IPS DF 4.7 (cell line): ENCODE results near the gene EPOP.

Experiments
- DNase-seq: peaks from one replicate; pipeline ENCODE4 v3.0.0-alpha.2; 2013; ENCODE audit warnings: low spot score; ENCODE audit errors: extremely low read depth

The EPOP gene

DNA sequence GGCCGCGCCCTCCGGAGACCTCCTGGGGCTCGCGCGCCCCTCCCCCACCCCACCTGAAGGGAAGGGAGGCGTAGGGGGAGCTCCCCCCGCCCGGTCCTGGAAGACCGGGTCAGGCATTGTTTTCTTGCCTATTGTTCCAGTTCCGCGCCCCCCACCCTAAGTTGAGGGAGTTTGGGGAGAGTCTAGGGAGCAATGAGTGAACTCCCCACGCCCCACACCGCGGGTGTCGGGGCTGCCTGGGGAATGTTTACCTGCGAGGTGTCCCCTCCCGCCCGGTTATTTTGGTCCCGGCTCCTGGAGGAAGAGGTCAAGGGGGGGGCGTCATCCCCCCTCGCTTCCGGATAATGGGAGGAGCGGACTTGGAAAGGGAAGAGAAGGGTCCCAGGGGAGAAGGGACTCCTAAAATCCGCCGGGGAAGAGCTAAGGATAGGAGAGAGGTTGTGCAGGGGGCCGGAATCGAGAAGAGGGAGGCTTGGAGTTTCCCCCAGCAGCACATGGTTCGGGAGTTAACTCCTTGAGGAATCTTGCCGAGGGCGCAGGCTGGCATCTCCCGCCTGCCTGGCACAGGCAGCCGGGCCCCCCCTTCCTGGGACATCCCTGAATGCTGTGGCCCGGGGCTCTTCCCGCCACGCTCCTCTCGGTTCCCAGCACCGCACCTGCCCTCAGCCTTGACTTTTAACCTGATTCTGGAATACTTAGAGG lies 31.2 kb upstream of the EPOP start:
- no peak for DNase-seq

DNA sequence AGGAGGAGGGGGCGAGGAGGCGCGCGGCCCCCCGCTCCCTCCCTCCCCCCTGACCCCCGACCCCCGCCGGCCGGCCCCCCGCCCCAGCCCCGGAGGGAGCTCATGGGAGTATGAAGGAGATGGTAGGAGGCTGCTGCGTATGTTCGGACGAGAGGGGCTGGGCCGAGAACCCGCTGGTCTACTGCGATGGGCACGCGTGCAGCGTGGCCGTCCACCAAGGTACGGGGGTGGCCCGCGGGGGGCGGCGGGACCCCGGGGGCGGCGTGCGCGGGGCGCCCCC lies 30.7 kb upstream of the EPOP start:
- no peak for DNase-seq

DNA sequence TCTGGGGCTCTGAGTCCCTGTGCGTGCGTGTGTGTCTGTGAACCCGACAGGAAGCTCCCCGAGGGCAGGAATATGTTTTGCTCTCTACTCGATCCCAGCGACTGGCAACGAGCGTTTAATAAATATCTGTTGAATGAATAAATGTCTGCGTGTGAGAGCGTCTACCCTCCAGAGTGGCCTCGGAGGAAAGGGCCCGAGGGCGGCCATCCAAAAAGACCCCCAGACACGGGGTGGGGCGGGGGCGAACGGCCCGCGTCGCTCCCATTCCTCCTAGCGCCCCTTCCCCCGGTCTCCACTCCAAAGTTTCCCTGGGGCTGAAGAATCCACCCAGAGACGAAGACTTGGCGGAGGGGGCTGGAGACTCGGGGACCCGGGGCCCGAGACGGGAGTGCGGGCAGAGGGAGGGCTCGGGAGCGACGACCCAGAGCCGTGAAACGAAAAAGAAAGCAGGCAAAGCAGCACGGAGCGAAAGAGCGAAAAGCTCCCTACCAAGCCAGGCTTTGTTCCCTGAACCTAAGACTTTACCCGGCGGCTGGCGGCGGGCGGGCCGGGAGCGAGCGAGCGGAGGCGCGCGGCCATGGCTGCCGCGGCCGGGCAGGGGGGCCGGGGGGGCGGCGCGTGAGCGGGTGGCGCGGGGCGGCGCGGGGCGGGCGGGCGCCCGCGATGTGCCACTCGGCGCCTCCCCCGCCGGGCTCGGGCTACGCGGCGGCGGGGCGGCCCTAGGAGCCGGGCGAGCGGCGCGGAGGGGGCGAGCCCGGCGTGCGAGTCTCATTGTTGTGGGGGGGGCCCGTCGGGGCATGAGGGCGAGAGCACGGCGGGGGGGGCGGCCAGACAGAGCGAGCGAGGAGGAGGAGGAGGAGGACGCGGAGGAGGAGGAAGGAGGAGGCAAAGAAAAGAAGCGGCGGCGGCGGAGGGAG lies 30.1 kb upstream of the EPOP start, which contains the start of gene MLLT6:
MLLT6 (plus strand) TSS at position 668 of the 917 bp plus-strand sequence. CDS start 360 bp downstream, outside the sequence.
- DNase-seq, result no peak

DNA sequence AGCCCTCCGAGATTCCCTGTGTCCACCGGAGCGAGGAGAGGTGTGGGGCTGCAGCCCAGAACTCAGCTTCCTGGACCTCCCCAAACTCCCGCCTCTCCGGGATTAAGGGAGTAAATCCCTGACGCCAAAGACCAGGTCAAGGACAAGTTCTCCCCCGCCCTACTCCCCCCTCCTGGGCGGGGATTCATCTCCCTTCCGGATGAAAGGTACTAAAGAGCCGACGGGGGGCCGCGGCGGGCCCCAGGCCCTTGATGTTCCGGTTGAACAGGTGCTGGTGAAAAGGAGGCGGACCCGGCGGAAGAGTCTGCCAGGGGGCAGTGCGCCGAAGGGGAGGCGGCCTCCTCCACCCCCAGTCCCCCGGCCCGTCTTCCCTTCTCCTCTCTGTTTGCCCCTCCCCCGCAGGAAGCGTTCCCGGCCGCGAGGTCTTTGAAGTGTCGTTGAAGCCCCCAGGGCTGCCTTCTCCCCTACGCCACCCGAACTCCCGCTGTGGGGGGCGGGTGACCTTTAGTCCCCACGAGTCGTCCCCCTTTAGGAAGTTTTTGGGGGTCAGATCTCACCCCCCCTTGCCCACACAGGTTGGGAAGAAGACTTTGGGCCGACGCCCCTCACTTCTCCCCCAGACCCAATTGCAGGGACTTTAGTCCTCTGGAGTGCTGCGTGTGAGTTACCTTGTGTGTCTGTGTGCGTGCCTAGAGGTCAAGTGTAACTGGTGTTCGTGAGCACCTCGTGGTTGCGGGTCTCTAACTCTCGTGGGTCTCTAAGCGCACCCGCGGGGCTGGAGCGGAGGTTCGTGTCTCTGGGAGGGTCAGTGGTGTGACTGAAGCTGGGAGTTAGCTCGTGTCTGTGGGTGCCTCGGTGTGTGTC lies 29.2 kb upstream of the EPOP start:
- peak; percentile 82 for DNase-seq

DNA sequence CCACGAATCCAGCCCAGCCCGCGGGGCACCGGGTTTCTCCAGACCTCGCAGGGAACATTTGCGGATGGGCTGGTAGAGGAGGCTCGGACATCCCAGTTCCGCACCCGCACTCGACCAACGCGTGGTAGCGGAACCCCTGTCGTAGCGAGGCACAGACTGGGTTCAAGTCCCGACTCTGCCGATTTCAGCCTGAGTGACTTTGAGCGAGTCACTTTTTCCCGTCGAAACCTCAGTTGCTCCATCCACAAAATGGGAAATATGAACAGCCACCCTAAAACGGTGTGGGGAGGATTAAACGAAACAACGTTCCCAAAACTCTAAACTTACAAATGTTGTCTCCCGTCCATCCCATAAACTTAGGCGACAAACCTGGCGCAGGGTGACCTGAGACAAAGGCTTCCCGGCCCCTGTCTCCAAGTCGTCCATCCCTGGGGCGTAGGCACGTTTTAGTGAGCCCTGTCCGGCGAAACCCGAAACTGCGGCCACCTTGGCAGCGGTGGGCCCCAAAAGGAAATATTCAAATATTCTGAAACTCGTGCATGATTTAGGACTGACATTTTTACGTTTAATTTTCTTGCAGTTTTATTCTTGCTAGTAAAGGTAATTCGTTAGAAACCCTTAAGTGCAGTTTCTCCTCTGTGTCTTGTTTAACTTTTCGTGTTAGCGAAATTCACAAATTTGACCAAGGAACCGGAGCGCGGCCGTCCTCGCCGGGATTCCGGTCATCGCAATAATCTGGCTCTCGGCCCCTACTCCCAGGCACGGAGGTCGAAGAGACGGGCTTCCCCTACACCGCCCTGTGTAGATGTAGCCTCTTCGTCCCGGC lies 28.4 kb upstream of the EPOP start:
- no peak for DNase-seq

DNA sequence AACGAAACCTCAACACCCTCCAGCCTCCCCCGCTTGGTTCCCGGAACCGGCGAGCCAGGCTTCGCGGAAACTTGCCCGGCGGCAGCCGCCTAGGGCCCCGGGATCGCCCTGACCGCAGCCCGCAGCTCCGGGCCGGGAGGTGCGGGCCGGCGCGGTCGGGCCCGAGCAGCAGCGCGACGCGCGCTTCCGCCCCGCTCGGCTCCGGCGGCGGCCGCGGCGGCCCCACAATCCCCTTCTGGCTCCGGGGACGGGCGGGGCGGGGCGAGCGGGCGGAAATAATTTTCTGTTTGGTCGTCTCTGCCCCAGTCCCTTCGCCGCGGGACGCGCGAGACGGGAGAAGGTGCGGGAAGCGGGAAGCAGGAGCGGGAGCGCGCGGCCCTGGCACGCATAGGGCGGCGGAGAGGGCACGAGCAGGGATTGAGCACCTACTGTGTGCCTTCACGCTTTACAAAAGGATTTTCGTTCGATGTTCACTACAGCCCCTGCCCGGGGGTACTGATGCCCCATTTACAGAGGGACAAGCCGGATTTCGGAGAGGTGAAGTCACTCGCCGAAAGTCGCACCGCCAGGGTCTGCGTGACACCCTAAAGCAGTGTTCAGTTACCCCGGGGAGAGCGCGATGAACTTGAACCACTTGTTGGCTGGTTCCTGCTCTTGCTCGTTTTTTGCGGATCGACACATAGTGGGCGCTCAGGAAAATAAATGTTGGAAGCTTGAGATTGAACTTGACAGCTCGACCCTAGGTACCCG lies 27.6 kb upstream of the EPOP start:
- DNase-seq, result no peak

DNA sequence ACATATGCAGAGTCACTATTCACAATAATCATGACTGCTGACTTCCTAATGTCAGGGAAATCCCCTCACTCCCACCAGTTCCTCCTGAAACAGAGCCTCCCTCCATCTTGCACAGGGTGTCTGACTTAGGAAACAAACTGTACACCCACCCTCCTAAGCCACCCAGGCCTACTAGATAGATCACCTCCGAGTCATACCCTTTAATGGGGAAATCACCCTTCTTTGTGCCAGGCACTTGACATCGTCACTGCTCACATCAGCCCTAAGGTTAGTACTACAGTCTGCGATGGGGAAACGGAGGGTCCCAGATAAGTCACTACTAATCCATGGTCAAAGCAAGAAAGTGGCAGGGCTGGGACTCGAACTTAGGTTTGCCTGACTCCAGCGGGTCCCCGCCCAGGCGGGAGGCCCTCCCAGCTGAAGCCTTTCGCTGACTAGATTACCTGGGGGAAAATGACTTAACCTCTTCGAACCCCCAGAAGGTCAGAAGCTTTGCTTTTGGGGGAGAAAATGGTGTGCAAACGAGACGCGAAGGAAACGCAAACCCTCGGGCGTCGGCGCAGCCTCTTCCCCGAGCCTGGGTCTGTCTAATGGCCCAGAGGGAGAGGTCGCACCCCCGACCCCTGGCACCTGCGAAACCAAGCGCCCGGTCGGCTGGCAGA lies 26.9 kb upstream of the EPOP start:
- DNase-seq, result no peak

DNA sequence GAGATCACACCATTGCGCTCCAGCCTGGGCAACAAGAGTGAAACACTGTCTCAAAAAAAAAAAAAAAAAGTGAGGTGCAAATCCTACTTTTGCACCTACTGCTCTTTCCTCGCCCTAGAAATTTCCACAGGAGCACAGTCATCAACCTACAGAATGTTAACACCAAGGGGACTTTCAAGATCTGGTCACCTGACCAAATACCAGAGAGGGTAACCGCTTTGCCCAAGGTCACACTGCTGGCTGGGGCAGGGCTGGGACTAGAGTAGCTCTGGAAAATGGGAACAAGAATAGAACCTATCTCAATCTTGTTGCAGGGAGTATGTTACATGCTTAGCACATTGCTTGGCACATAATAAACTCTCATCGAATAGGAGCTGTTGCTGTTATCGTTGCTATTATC lies 24.0 kb upstream of the EPOP start:
- no peak for DNase-seq

DNA sequence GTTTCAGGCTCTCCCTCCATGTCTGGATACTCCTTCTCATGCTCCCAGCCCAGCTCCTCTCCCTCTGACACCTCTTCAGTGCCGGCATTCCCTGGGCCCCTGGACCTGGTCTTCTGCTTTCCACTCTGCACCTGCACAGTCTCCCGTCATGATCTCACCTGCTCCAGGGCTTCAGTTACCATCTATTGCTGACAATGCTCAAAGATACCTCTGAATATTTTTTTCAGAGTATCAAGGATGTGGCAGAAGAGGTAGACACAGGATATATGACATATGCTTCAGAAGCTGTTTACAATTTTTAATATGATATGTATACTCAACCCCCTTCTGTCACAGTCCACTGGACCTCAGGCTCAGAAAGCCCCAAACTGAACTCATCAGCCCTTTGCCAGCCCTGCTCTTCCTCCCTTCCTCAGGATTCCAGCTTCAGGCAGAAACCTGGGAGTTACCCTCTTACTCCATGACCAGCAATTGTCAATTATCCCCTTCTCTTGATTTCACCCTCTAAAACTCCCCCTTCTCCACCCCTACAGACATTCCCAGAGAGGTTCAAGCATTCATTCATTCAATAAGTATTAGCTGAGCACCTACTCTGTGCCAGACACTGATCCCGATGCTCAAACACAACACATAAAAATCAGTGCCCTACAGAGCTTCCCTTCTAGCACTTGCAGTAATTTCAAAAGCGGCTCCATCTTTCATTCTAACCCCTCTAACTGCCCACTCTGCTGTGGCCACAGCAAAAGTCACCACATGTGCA lies 22.5 kb upstream of the EPOP start:
- DNase-seq, result no peak

DNA sequence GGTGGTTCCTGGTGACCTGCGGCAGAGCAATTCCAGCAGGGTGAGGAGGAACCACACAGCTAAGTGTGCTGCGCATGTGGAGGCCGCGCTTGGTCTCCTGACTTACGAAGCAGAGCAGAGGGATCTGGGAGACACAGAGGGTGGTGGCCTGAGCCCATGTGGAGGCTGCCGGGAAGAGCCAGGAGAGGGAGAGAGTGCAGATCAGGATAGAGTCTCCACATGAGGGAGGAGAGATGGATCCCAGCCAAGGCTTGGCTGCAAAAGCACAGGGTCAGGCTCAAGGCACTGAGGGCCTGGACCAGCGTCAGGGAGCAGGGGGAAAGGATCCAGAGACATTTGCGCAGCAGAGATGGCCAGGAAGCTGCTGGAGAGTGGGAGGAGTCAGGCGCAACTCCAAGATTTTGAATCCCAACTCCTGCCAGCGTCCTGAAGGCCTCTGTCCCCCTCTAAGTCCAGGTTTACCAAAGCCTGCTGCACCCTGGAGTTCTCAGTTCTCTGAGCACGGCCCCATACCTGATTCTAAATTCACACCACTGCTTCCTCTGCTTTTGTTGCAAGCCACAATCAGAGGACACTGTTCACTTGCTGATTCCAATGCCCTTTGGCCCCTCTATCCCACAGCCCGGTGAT lies 19.1 kb upstream of the EPOP start:
- DNase-seq, result no peak

DNA sequence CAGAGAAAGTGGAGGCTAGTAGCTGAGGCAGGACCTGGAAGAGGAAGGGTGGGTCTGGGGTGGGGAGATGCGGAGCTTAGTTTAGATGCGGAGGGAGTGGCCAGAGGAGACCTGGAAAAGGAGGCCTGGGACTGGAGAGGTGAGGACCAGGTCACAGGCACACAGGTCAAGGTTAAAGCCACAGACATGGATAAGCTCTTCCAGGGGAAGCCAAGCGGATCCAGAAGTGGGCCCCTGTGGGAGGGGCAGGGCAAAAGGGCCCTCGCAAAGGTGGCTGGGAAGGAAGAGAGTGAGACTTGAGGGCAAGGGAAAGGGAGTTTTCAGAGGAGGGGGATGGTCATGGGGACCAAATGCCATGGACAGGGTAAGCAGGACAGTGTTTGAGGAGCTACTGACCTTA lies 16.4 kb upstream of the EPOP start:
- no peak for DNase-seq

DNA sequence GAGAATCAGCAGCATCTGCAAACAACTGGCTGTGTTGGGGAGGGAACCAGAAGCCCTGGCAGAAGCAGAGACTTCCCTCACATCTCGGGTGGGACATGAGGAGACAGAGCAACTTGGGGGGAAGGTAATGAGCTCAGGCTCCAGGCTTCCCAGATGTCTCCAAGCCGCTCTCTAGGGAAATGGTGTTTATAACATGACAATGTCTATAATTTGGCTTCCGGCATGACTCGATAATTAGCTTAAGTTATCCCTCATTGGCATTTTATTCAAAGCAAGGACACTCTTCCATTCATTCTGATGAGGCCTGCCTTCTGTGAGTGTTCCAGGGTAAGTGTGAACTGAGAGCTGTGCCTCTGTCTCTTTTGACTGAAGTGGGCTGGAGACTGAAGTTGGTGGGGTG lies 15.6 kb upstream of the EPOP start:
- DNase-seq, result no peak

DNA sequence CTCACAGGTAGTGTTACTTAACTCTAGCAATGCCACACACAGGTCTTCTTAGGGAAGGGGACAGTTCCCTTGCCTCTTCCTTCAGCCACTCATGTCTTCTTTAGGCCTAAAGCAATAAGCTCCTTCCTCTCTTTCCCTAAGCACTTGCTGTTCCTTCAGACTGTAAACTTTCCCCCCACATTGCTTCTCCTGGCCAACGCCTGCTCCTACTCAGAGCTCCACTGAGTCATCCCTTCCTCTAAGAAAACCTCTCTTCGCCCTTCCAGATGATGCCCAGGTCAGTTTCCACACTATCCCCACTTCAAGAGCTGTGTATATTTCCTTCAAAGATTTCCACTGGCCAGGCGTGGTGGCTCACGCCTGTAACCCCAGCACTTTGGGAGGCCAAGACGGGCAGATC lies 12.5 kb upstream of the EPOP start:
- no peak for DNase-seq

DNA sequence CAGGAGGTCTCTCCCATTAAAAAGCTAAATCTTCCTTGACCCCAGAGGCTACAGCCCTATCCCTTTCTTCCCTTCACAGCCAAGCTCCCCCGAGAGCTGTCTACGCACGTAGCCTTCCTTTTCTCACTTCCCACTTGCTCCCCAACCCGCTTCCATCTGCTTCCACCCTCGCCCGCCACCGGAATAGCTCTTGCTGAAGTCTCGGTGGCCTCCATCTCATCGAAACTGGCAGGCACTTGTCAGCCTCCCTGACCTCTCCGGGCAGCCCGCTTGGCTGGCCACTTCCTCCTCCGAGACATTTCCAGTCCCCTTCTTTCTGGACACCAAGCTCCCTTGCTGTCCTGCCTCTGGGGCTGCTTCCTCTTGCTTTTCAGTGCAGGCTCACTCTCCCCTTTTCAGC lies 10.7 kb upstream of the EPOP start:
- DNase-seq, result no peak

DNA sequence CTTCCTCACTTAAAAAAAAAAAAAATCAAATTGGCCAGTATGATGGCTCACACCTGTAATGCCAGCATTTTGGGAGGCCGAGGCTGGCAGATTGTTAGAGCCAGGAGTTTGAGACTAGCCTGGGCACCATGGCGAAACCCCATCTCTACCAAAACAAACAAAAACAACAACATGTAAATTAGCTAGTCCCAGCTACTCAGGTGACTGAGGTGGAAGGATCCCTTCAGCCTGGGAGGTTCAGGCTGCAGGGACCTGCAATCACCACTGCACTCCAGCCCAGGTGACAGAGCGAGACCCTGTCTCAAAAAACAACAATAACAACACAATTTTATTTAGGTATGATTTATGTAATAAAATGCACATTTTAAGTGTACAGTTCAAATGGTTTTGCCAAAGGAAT lies 6.3 kb upstream of the EPOP start:
- DNase-seq, result no peak

DNA sequence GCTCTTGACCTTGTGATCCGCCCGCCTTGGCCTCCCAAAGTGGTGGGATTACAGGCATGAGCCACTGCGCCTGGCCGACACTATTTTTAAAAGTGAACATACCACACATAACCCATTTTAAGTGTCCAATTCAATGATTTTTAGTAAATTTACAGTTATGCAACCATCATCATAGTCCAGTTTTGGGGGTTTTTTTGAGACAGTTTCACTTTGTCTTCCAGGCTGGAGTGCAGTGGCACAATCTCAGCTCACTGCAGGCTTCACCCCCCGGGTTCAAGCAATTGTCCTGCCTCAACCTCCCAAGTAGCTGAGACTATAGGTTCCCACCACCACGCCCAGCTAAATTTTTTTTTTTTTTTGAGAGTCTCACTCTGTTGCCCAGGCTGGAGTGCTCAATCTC lies 3.1 kb upstream of the EPOP start:
- no peak for DNase-seq

DNA sequence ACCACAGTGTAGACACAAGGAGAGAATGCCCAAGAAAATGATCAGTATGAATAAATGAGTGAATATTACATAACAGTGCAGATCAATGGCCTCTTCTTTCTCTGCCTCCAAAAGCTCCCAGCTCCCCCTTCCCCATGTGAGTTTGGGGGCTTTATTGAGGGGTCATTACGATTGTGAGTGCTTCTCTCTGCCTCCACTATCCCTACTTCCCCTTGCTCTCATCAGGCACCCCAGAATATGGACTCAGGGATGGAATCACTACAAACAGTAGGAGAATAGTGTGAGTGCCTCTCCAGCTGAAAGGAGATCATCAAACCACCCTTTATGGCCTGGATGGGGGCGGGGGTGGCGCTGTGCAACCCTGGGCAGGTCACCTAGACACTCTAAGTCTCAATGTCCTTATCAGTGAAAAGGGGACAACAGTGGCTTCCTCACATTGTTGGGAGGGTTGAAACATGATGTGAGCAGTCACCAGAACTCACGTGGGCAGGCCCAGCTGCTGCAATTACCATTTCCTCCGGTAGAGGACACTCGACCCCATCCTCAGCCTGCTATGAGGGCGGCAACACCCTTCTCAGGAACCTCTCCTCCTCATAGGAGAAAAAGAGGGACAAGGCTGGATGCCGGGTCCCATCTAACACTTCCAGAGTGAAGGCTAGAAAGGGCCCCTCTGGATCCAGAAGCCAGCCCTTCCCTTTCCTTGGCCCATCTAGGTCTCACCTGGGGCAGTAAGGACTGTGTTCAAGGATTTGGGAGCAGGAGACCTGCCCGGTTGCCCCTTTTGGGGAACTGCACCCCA lies 2.1 kb upstream of the EPOP start:
- DNase-seq, result no peak
